MM.1S (cell line): ENCODE results near the gene BMPR1A.

Source experiments
- EZH2 ChIP-seq: fragments of 300-600 bp; sonication (generic); optimal IDR thresholded peaks from 2 replicates; pipeline ENCODE3; 2017; ENCODE audit warnings: low read depth, mild to moderate bottlenecking, antibody characterized with exemption, low read length, mixed read lengths
- EZH2phosphoT487 ChIP-seq: fragments of 300-600 bp; sonication (generic); IDR thresholded peaks from 2 replicates; pipeline ENCODE4 v1.6.1; 2018; ENCODE audit warnings: antibody characterized with exemption, low read length
- TF ChIP-seq, protein P1 (sequence below): fragments of 300-600 bp; sonication (generic); IDR thresholded peaks from 2 replicates; pipeline ENCODE4 v1.5.1; 2016; ENCODE audit warnings: antibody characterized with exemption, low read length, mixed read lengths

DNA sequence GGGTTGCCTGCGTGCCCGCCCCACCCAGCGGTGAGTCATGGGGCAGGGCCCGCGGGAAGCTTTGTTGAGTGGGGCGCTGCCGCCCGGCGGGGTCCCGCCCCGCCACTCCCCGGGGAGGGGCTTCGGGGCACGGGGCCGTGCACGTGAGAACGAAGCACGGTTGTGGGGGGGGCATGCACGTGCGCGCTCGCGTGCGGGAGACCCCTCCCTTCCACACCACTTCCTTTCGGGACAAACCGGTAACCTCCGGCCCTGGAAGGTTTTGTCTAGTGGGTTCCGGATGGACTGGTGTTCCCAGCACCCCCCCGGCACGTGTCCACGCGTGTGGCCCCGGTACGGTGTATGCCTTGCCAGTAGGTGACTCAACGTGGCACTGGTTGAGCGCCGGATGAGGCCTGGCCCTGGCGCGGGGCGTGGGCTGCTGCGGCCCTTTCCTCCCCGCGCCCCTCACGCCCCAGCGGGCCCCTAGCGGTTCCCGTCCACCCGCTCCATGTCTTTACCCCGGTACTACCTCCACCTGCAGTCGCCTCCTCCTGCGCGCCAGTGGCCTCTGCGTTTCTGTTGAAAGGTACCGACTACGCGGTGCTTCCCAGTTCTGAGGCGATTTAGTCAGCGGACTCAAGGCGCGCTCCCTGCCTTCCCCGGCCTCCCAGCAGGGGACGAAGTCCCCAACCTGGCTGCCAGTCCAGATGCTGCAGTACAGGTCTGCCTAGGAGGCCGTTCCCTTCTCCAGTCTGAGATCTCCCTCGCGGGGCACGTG is 215.0 kb downstream of the BMPR1A start:
- TF ChIP-seq, protein P1, sequence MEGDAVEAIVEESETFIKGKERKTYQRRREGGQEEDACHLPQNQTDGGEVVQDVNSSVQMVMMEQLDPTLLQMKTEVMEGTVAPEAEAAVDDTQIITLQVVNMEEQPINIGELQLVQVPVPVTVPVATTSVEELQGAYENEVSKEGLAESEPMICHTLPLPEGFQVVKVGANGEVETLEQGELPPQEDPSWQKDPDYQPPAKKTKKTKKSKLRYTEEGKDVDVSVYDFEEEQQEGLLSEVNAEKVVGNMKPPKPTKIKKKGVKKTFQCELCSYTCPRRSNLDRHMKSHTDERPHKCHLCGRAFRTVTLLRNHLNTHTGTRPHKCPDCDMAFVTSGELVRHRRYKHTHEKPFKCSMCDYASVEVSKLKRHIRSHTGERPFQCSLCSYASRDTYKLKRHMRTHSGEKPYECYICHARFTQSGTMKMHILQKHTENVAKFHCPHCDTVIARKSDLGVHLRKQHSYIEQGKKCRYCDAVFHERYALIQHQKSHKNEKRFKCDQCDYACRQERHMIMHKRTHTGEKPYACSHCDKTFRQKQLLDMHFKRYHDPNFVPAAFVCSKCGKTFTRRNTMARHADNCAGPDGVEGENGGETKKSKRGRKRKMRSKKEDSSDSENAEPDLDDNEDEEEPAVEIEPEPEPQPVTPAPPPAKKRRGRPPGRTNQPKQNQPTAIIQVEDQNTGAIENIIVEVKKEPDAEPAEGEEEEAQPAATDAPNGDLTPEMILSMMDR = no peak
- TF ChIP-seq EZH2phosphoT487 (no peak), EZH2 (no peak)
